B cell (primary cell): ENCODE measurements around the gene GPATCH3.

Experiments
- EZH2 ChIP-seq: IDR thresholded peaks from 2 replicates; pipeline ENCODE4 v1.6.1; 2012; ENCODE audit warnings: borderline replicate concordance, low read depth, mild to moderate bottlenecking, moderate library complexity, low read length; ENCODE audit not compliant: insufficient read depth, poor library complexity, severe bottlenecking
- TF ChIP-seq, protein P1 (sequence below): fragments of 200-600 bp; IDR thresholded peaks from one replicate; pipeline ENCODE4 v1.8.0; 2022; ENCODE audit warnings: antibody characterized with exemption, mild to moderate bottlenecking

DNA sequence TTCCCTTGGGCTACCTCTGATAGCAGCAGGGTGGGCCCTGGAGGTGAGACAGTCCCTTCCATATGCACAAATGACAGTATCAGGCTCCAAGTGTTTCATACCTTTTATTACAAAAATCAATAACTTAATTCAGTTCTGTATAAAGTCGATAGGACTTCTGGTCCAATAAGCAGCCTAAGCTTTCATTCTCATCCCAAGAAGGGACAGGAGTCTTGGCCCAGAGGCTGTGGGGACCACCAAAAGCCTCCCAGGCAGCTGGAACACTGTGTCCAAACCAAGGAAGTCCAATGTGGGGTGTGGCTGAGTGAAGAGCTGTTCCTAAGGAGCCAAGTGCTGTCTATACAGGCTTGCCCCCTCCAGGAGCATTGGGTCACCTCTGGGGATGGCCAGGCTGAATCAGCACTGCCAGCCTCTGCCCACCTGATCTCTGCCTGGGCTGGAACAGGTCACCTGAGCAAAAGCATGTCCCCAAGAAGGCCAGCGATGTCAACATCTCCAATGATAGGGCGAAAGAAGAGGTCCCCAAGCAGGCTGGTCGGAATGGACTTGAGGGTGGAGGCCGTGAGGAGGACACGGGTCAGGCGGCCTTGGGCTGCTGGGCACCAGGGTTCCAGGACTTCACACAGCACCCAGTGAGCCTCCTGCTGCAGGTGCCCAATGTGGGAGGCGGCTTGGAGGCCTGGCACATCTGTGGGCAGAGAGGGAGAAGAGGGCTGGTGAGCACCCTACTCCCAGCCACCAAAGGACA is 11.3 kb upstream of the GPATCH3 start:
- TF ChIP-seq, protein P1, sequence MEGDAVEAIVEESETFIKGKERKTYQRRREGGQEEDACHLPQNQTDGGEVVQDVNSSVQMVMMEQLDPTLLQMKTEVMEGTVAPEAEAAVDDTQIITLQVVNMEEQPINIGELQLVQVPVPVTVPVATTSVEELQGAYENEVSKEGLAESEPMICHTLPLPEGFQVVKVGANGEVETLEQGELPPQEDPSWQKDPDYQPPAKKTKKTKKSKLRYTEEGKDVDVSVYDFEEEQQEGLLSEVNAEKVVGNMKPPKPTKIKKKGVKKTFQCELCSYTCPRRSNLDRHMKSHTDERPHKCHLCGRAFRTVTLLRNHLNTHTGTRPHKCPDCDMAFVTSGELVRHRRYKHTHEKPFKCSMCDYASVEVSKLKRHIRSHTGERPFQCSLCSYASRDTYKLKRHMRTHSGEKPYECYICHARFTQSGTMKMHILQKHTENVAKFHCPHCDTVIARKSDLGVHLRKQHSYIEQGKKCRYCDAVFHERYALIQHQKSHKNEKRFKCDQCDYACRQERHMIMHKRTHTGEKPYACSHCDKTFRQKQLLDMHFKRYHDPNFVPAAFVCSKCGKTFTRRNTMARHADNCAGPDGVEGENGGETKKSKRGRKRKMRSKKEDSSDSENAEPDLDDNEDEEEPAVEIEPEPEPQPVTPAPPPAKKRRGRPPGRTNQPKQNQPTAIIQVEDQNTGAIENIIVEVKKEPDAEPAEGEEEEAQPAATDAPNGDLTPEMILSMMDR, result no peak
- no peak for TF ChIP-seq EZH2
